ENCODE measurements around the gene ZC3HAV1.

DNA sequence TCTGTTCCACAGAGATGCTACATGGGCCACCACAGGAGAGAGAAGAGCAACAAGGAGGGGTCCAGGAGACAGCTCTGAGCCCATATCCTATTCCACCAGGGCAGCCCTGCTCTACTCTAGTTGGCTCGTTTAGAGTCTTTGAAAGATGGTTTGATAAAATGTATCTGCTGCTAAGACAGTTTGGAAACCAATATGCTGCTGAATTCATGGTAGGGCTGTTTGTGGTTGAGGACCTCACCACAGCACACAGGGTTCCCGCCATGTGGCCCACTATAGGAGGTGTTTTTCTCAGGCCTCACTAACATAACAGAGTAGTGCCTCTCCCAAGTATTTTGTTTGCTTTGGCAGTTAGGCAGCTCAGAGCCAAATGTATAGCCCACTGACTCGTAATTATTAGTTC lies 37.8 kb downstream of the ZC3HAV1 start:
- TF ChIP-seq, protein P1, sequence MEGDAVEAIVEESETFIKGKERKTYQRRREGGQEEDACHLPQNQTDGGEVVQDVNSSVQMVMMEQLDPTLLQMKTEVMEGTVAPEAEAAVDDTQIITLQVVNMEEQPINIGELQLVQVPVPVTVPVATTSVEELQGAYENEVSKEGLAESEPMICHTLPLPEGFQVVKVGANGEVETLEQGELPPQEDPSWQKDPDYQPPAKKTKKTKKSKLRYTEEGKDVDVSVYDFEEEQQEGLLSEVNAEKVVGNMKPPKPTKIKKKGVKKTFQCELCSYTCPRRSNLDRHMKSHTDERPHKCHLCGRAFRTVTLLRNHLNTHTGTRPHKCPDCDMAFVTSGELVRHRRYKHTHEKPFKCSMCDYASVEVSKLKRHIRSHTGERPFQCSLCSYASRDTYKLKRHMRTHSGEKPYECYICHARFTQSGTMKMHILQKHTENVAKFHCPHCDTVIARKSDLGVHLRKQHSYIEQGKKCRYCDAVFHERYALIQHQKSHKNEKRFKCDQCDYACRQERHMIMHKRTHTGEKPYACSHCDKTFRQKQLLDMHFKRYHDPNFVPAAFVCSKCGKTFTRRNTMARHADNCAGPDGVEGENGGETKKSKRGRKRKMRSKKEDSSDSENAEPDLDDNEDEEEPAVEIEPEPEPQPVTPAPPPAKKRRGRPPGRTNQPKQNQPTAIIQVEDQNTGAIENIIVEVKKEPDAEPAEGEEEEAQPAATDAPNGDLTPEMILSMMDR (IDR thresholded peaks at IDR 0.05) = no peak
- no peak for TF ChIP-seq POLR2A (IDR thresholded peaks at IDR 0.05)

Data from adrenal gland (tissue), 5 donors.